GM18951 (cell line): ENCODE measurements around the gene MAGI1.

Experiments
- POLR2A ChIP-seq: IDR thresholded peaks from 4 replicates; pipeline ENCODE4 v1.6.1; 2011; ENCODE audit warnings: mild to moderate bottlenecking; ENCODE audit not compliant: insufficient read length, insufficient read depth; ENCODE audit errors: extremely low read depth
- in situ Hi-C: fragments of 300-500 bp; cut with MboI; formaldehyde crosslinking; loops from one replicate; pipeline ENCODE4 v1.12.0; 2022; ENCODE audit warnings: low sequenced_read_pairs, mixed read lengths, inconsistent platforms; ENCODE audit not compliant: unreplicated experiment

Gene MAGI1

GRCh38 chr3:65761446-65762234 lies 277.1 kb downstream of the MAGI1 start:
- no peak for TF ChIP-seq POLR2A
- in situ Hi-C loops, result no loop called here

GRCh38 chr3:65758876-65759598 lies 279.7 kb downstream of the MAGI1 start:
- no peak for TF ChIP-seq POLR2A
- in situ Hi-C loops, result no loop called here

- in situ Hi-C loops, result no loop called here
- no peak for TF ChIP-seq POLR2A
These were observed 280.3 kb downstream of the MAGI1 start for GRCh38 chr3:65758438-65758837.

- TF ChIP-seq POLR2A, result no peak
- in situ Hi-C loops, result no loop called here
These were observed 286.1 kb downstream of the MAGI1 start for GRCh38 chr3:65752636-65753035.

- no peak for TF ChIP-seq POLR2A
- in situ Hi-C loops, result no loop called here
These were observed 287.5 kb downstream of the MAGI1 start for GRCh38 chr3:65751123-65751700.

GRCh38 chr3:65749066-65749465 lies 289.7 kb downstream of the MAGI1 start:
- TF ChIP-seq POLR2A, result no peak
- in situ Hi-C loops, result loop anchor here (25.0 kb wide), 1 partner anchor 1212 kb away; no protein-coding TSS in a partner anchor

- in situ Hi-C loops, result loop anchor here (25.0 kb wide), 1 partner anchor 1211 kb away; no protein-coding TSS in a partner anchor
- no peak for TF ChIP-seq POLR2A
These were observed 290.4 kb downstream of the MAGI1 start for GRCh38 chr3:65748326-65748725.

- no peak for TF ChIP-seq POLR2A
- in situ Hi-C loops, result loop anchor here (25.0 kb wide), 1 partner anchor 1210 kb away; no protein-coding TSS in a partner anchor
These were observed 291.9 kb downstream of the MAGI1 start for GRCh38 chr3:65746848-65747247.

- no peak for TF ChIP-seq POLR2A
- in situ Hi-C loops, result loop anchor here (25.0 kb wide), 1 partner anchor 1208 kb away; no protein-coding TSS in a partner anchor
These were observed 293.4 kb downstream of the MAGI1 start for GRCh38 chr3:65745306-65745705.

- no peak for TF ChIP-seq POLR2A
- in situ Hi-C loops, result loop anchor here (25.0 kb wide), 1 partner anchor 1206 kb away; no protein-coding TSS in a partner anchor
These were observed 295.8 kb downstream of the MAGI1 start for GRCh38 chr3:65742914-65743313.

GRCh38 chr3:65741540-65741939 lies 297.2 kb downstream of the MAGI1 start:
- no peak for TF ChIP-seq POLR2A
- in situ Hi-C loops, result loop anchor here (25.0 kb wide), 1 partner anchor 1204 kb away; no protein-coding TSS in a partner anchor

- in situ Hi-C loops, result loop anchor here (25.0 kb wide), 1 partner anchor 1203 kb away; no protein-coding TSS in a partner anchor
- no peak for TF ChIP-seq POLR2A
These were observed 298.7 kb downstream of the MAGI1 start for GRCh38 chr3:65739901-65740541.

GRCh38 chr3:65734792-65735191 lies 303.9 kb downstream of the MAGI1 start:
- TF ChIP-seq POLR2A, result no peak
- in situ Hi-C loops, result loop anchor here (25.0 kb wide), 1 partner anchor 1197 kb away; no protein-coding TSS in a partner anchor
